ENCODE data around the gene TCF4.

DNA sequence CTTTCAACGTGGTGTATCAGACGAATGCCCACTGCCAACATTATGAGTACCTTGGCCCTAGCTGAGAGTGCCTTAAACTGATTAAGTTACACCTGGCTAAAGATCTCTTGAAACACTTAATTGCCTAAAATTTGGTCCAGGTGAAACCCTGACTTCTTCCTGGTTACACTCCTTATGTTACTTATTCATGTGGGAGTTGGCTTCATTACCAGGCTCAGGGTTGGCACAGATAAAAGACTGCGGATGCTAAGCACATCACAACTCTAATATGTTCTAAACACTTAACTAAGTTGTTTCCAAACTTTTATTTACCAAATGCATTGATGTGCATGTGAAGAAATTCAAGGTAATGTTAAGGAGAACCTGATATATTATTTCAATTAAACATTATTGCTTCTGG, 298.9 kb downstream of the TCF4 start:
- TF ChIP-seq, protein P1, sequence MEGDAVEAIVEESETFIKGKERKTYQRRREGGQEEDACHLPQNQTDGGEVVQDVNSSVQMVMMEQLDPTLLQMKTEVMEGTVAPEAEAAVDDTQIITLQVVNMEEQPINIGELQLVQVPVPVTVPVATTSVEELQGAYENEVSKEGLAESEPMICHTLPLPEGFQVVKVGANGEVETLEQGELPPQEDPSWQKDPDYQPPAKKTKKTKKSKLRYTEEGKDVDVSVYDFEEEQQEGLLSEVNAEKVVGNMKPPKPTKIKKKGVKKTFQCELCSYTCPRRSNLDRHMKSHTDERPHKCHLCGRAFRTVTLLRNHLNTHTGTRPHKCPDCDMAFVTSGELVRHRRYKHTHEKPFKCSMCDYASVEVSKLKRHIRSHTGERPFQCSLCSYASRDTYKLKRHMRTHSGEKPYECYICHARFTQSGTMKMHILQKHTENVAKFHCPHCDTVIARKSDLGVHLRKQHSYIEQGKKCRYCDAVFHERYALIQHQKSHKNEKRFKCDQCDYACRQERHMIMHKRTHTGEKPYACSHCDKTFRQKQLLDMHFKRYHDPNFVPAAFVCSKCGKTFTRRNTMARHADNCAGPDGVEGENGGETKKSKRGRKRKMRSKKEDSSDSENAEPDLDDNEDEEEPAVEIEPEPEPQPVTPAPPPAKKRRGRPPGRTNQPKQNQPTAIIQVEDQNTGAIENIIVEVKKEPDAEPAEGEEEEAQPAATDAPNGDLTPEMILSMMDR (IDR thresholded peaks at IDR 0.05): no peak
- TF ChIP-seq EZH2 (IDR thresholded peaks at IDR 0.05; ENCODE audit: borderline replicate concordance, insufficient read depth, low read depth, low read length, poor library complexity, severe bottlenecking): no peak

Measured in B cell (primary cell).